ENCODE measurements around the gene HDAC9. TPM values are rescaled to one million over a fixed set of nuclear protein-coding genes. Genes with fewer than 3 reads are reported as not detected.

The HDAC9 gene
- total RNA-seq, 1 donor from 2014 or later = 3.6 TPM

GRCh38 chr7:18694911-18695310, 199.4 kb downstream of the HDAC9 start:
- Mint-ChIP-seq H3K27me3 (no peaks in the 10 kb centered on the region), H3K27ac (no peak overlapping the region), H3K9me3 (ENCODE audit: low read depth) (no peaks in the 10 kb centered on the region), H3K4me3 (ENCODE audit: low read depth) (no peak overlapping the region), H3K4me1 (ENCODE audit: low read depth) (peaks cover 17% of the 10 kb centered on the region), H3K36me3 (ENCODE audit: insufficient read depth) (no peaks in the 10 kb centered on the region)
- no peak for DNase-seq (ENCODE audit: low spot score, unreplicated experiment)
- no peak for TF ChIP-seq CTCF (IDR thresholded peaks at IDR 0.05; ENCODE audit: unreplicated experiment)

GRCh38 chr7:18698258-18698734, 202.7 kb downstream of the HDAC9 start:
- H3K4me3 Mint-ChIP-seq (ENCODE audit: low read depth) = no peak overlapping the region
- no peak for TF ChIP-seq CTCF (IDR thresholded peaks at IDR 0.05; ENCODE audit: unreplicated experiment)
- no peaks in the 10 kb centered on the region for H3K36me3 Mint-ChIP-seq (ENCODE audit: insufficient read depth)
- H3K27me3 Mint-ChIP-seq = no peaks in the 10 kb centered on the region
- peaks cover 6% of the 10 kb centered on the region for H3K4me1 Mint-ChIP-seq (ENCODE audit: low read depth)
- no peak for DNase-seq (ENCODE audit: low spot score, unreplicated experiment)
- H3K9me3 Mint-ChIP-seq (ENCODE audit: low read depth) = no peaks in the 10 kb centered on the region
- H3K27ac Mint-ChIP-seq = no peak overlapping the region

GRCh38 chr7:18700147-18700546, 204.6 kb downstream of the HDAC9 start:
- Mint-ChIP-seq H3K9me3 (ENCODE audit: low read depth) (no peaks in the 10 kb centered on the region), H3K36me3 (ENCODE audit: insufficient read depth) (no peaks in the 10 kb centered on the region), H3K4me3 (ENCODE audit: low read depth) (no peak overlapping the region), H3K27me3 (no peaks in the 10 kb centered on the region), H3K4me1 (ENCODE audit: low read depth) (peaks cover 4% of the 10 kb centered on the region), H3K27ac (no peak overlapping the region)
- DNase-seq (ENCODE audit: low spot score, unreplicated experiment) = no peak
- TF ChIP-seq CTCF (IDR thresholded peaks at IDR 0.05; ENCODE audit: unreplicated experiment) = peak; percentile 29

GRCh38 chr7:18702071-18702829, 206.7 kb downstream of the HDAC9 start:
- H3K4me1 Mint-ChIP-seq (ENCODE audit: low read depth) = no peaks in the 10 kb centered on the region
- H3K27ac Mint-ChIP-seq = no peak overlapping the region
- H3K4me3 Mint-ChIP-seq (ENCODE audit: low read depth) = no peak overlapping the region

GRCh38 chr7:18703685-18704084, 208.1 kb downstream of the HDAC9 start:
- Mint-ChIP-seq H3K27me3 (no peaks in the 10 kb centered on the region), H3K27ac (no peak overlapping the region), H3K9me3 (ENCODE audit: low read depth) (no peaks in the 10 kb centered on the region), H3K4me1 (ENCODE audit: low read depth) (no peaks in the 10 kb centered on the region), H3K36me3 (ENCODE audit: insufficient read depth) (no peaks in the 10 kb centered on the region), H3K4me3 (ENCODE audit: low read depth) (no peak overlapping the region)
- DNase-seq (ENCODE audit: low spot score, unreplicated experiment) = no peak
- TF ChIP-seq CTCF (IDR thresholded peaks at IDR 0.05; ENCODE audit: unreplicated experiment) = no peak

More at GRCh38 chr7:18702071-18702829, 206.7 kb downstream of the HDAC9 start:
- Mint-ChIP-seq H3K27me3 (no peaks in the 10 kb centered on the region), H3K36me3 (ENCODE audit: insufficient read depth) (no peaks in the 10 kb centered on the region), H3K9me3 (ENCODE audit: low read depth) (no peaks in the 10 kb centered on the region)
- no peak for DNase-seq (ENCODE audit: low spot score, unreplicated experiment)
- TF ChIP-seq CTCF (IDR thresholded peaks at IDR 0.05; ENCODE audit: unreplicated experiment) = no peak

Measured in progenitor cell of endocrine pancreas (in vitro differentiated cells).